Neural progenitor cell (in vitro differentiated cells): Measurements from ENCODE around the gene CDH13.

Source experiments
- EZH2 ChIP-seq: fragments of 200-600 bp; sonication (generic); IDR thresholded peaks from 2 replicates; pipeline ENCODE4 v1.6.1; 2017; ENCODE audit warnings: antibody characterized with exemption, mild to moderate bottlenecking, moderate library complexity
- EZH2phosphoT487 ChIP-seq: fragments of 200-600 bp; sonication (generic); IDR thresholded peaks from 2 replicates; pipeline ENCODE4 v1.6.1; 2017; ENCODE audit warnings: antibody characterized with exemption
- TF ChIP-seq, protein P1 (sequence below): fragments of 200-600 bp; sonication (generic); IDR thresholded peaks from 2 replicates; pipeline ENCODE4 v1.5.1; 2017; ENCODE audit warnings: antibody characterized with exemption, mild to moderate bottlenecking

DNA sequence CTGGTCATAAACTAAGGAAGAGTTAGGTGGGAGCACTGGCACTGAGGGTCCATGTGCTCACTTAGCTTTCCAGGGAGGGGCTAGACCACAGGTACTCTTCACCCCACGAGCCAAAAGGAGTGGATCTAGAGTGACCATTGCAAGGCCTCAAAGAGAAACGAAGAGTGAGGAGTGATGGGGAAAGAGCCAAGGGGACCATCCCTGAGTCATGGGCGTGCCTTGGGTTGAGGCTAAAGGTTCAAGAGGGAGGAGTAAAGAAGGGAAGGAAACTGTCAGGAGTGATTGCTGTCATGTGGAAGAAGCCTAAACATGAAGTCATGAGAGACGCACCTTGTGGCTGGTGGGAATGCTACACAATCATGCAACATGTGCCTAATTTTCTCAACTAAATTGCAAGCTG is 141.0 kb downstream of the CDH13 start:
- TF ChIP-seq, protein P1, sequence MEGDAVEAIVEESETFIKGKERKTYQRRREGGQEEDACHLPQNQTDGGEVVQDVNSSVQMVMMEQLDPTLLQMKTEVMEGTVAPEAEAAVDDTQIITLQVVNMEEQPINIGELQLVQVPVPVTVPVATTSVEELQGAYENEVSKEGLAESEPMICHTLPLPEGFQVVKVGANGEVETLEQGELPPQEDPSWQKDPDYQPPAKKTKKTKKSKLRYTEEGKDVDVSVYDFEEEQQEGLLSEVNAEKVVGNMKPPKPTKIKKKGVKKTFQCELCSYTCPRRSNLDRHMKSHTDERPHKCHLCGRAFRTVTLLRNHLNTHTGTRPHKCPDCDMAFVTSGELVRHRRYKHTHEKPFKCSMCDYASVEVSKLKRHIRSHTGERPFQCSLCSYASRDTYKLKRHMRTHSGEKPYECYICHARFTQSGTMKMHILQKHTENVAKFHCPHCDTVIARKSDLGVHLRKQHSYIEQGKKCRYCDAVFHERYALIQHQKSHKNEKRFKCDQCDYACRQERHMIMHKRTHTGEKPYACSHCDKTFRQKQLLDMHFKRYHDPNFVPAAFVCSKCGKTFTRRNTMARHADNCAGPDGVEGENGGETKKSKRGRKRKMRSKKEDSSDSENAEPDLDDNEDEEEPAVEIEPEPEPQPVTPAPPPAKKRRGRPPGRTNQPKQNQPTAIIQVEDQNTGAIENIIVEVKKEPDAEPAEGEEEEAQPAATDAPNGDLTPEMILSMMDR = no peak
- TF ChIP-seq EZH2phosphoT487 (no peak), EZH2 (no peak)
